Activated T-cell treated with anti-CD3 and anti-CD28 coated beads, Interleukin-2, amount 50 U/mL, for 4 hours (primary cell): ENCODE measurements around the gene LAMA1. TPM values are rescaled to one million over a fixed set of nuclear protein-coding genes. Genes with fewer than 3 reads are reported as not detected.
"Not testable (repeated sequence)": the region's sequence is repeated elsewhere in the genome, so short reads cannot be mapped to it uniquely, and the experiment has no call there.

ENCODE experiments used
- ATAC-seq, 2 donors: fragments of 200-7000 bp; cut with Tn5 transposase; one replicate each; pipeline ENCODE4 v1.10.0; 2021
- DNase-seq: peaks from one replicate; pipeline ENCODE4 v3.0.0-alpha.2; 2020
- H3K27me3 Mint-ChIP-seq: one replicate; pipeline ENCODE4 v1.8.0; 2021; ENCODE audit warnings: low read depth, mixed read lengths
- H3K36me3 Mint-ChIP-seq: one replicate; pipeline ENCODE4 v1.8.0; 2022; ENCODE audit warnings: mixed read lengths; ENCODE audit not compliant: insufficient read depth
- H3K4me1 Mint-ChIP-seq: one replicate; pipeline ENCODE4 v1.8.0; 2021; ENCODE audit warnings: low read depth, mixed read lengths
- H3K4me3 Mint-ChIP-seq: one replicate; pipeline ENCODE4 v1.8.0; 2021; ENCODE audit warnings: mild to moderate bottlenecking, moderate library complexity, mixed read lengths
- H3K9me3 Mint-ChIP-seq: one replicate; pipeline ENCODE4 v1.8.0; 2021; ENCODE audit warnings: mixed read lengths
- total RNA-seq, 3 donors: library from RNA; stranded (reverse); gene quantifications; one replicate each; pipeline ENCODE4 v1.2.1, GENCODE V29; 2021

LAMA1 gene
- total RNA-seq, result under 1 TPM; 0.05 to 0.08 (median 0.05) TPM

DNA sequence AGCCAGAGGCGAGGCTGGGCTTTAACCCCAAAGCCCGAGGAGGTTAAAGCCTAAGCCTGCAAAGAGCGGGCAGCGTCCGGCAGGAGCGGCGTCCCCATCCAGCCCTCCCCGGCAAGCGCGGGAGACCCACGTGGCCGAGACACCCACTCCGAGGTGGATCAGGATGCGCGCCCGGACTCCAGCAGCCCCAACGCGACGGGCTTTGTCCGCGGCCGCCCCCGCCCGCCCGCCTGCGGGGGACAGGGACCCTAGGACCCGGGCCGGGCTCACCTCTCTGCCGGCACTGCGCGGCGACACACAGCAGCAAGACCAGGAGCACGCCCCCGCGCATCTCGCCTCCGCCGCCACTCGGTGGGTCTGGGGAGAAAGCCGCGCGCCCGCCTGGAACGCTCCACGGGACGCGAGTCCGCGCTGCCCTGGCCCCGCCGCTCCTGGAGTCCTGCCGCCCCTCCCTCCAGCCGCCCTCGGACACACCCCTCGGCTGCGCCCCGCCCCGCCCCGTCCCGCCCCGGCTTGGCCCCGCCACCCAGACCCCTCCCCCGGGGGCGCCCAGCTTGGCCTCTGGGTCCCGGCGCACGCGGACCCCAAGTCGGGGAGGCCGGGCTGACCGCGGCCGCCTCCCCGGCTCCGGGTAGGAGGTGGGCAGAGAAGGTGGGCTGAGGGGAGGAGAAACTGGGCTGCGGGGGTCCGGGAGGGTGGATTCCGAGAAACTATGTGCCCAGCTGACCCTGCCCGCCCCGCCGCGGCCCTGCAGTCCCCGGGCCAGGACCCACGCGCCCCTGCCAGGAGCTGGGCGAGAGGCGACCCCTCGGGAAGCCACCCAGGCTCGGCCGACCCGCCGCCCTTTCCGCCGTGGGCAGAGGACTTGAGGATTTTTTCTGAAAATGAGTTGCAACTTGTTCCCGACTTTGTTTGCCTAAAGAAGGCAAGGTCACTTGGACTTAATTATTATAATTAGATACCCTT, at the start of gene LAMA1:
TSS of gene LAMA1 (minus strand) at position 408 of the 966 bp plus-strand sequence. CDS start at position 331, 77 bp downstream.
- DNase-seq (no peak), ATAC-seq (no peak)

GRCh38 chr18:7165846-7166393, 48.3 kb upstream of the LAMA1 start:
- Mint-ChIP-seq H3K4me3 (no peak overlapping the region), H3K36me3 (no peaks in the 10 kb centered on the region), H3K4me1 (no peaks in the 10 kb centered on the region), H3K27me3 (no peaks in the 10 kb centered on the region), H3K9me3 (no peaks in the 10 kb centered on the region)
- DNase-seq (no peak), ATAC-seq (no peak)

More for the DNA sequence above, at the start of gene LAMA1:
- H3K36me3 Mint-ChIP-seq, result no peaks in the 10 kb centered on the region
- peaks cover 4% of the 10 kb centered on the region for H3K9me3 Mint-ChIP-seq
- no peak within 1 kb of the TSS for H3K4me3 Mint-ChIP-seq
- H3K4me1 Mint-ChIP-seq, result peaks cover 7% of the 10 kb centered on the region
- H3K27me3 Mint-ChIP-seq, result peaks cover 30% of the 10 kb centered on the region

GRCh38 chr18:7164323-7165004, 46.9 kb upstream of the LAMA1 start:
- no peaks in the 10 kb centered on the region for H3K27me3 Mint-ChIP-seq
- no peak overlapping the region for H3K4me3 Mint-ChIP-seq
- ATAC-seq, result no peak
- H3K9me3 Mint-ChIP-seq, result no peaks in the 10 kb centered on the region
- no peaks in the 10 kb centered on the region for H3K4me1 Mint-ChIP-seq
- no peaks in the 10 kb centered on the region for H3K36me3 Mint-ChIP-seq
- DNase-seq, result no peak

DNA sequence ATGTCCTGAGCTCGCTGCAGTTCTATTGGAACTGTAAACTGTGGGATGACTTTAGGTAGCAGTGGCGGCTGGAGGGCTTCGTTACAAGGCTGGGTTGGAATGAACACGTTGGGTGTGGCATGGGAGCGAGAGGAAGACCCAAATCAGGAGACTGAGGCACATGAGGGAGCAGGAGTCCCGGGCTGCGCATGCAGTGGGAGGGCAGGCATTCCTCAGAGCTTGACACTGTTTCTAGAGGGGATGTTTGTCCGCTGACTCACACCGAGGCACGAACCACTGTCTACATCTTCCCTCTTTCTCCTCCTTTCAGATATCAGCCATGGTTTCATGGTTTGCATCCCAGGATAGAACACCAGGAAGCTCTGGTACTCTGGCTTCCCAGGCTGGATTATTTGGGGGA, 40.6 kb upstream of the LAMA1 start:
- Mint-ChIP-seq H3K4me3 (no peak overlapping the region), H3K36me3 (no peaks in the 10 kb centered on the region), H3K4me1 (no peaks in the 10 kb centered on the region), H3K9me3 (peaks cover 3% of the 10 kb centered on the region), H3K27me3 (no peaks in the 10 kb centered on the region)
- ATAC-seq, result no peak
- DNase-seq, result no peak

DNA sequence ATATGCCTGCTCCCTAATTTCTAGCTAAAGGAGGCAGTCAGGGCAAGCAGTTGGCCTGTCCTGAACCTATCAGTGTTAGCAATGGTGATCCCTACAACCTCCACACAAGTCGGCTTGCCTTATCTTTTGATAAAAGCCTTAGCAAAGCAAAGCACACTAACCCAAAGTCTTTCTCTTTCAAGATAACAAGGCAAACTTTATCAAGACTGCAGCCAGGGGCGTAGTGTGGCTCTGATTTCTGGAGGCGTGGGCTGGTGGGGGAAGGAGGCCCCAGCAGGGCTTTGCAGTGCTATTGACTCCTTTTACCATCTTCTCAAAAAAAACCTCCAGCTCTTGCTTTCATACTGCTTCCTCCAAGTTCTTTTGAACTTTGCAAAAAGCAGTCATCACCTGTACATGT, 40.2 kb upstream of the LAMA1 start:
- H3K4me3 Mint-ChIP-seq, result no peak overlapping the region
- H3K36me3 Mint-ChIP-seq, result no peaks in the 10 kb centered on the region
- H3K9me3 Mint-ChIP-seq, result peaks cover 3% of the 10 kb centered on the region
- no peaks in the 10 kb centered on the region for H3K27me3 Mint-ChIP-seq
- no peak for ATAC-seq
- H3K4me1 Mint-ChIP-seq, result no peaks in the 10 kb centered on the region
- DNase-seq, result no peak

GRCh38 chr18:7155887-7156286, 38.3 kb upstream of the LAMA1 start:
- ATAC-seq (no peak), DNase-seq (no peak)
- Mint-ChIP-seq H3K4me3 (no peak overlapping the region), H3K9me3 (peaks cover 3% of the 10 kb centered on the region), H3K4me1 (no peaks in the 10 kb centered on the region), H3K27me3 (no peaks in the 10 kb centered on the region), H3K36me3 (no peaks in the 10 kb centered on the region)

GRCh38 chr18:7155092-7155491, 37.5 kb upstream of the LAMA1 start:
- H3K4me3 Mint-ChIP-seq, result no peak overlapping the region
- no peak for ATAC-seq
- no peaks in the 10 kb centered on the region for H3K4me1 Mint-ChIP-seq
- no peak for DNase-seq
- no peaks in the 10 kb centered on the region for H3K36me3 Mint-ChIP-seq
- H3K9me3 Mint-ChIP-seq, result peaks cover 3% of the 10 kb centered on the region
- no peaks in the 10 kb centered on the region for H3K27me3 Mint-ChIP-seq

DNA sequence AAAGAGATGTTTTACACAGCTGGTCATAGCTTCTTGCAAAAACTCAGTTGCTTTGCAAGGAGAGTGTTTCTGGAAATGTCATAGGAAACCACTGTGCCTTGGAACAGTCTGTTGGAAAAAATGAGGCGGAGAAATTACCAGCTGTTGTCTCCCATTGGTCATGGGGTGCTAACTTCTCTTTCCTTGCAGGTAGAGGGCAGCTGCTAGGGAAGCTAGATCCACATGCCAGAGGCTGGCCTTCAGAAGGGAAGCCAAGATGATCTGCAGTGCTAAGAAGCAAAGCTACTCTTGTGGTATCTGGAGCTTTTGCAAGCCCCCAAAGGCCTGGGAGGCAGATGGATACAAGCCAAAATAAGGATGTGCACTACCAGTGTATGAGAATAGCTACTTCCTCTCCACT, 34.8 kb upstream of the LAMA1 start:
- Mint-ChIP-seq H3K27me3 (no peaks in the 10 kb centered on the region), H3K9me3 (peaks cover 7% of the 10 kb centered on the region), H3K4me1 (no peaks in the 10 kb centered on the region), H3K4me3 (no peak overlapping the region), H3K36me3 (no peaks in the 10 kb centered on the region)
- ATAC-seq, result no peak
- DNase-seq, result no peak

DNA sequence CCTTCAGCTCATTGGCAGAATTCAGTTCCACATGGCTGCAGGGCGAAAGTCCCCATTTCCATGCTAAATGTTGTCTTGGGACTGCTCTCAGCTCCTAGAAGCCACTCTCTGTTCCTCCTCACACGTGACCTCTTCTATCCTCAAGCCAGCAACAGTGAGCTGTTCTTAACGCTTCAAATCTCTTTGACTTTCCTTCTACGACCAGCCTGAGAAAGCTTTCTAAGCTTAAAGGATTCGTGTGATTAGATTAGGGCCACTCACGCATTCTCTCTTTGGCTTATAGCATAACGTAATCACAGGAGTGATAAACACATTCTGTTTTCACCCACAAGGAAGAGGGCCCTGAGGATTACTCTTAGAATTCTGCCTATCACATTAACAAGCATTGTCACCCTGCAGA, 29.8 kb upstream of the LAMA1 start:
- Mint-ChIP-seq H3K27me3 (no peaks in the 10 kb centered on the region), H3K4me3 (no peak overlapping the region), H3K36me3 (no peaks in the 10 kb centered on the region), H3K9me3 (peaks cover 5% of the 10 kb centered on the region), H3K4me1 (no peaks in the 10 kb centered on the region)
- ATAC-seq (no peak), DNase-seq (no peak)

GRCh38 chr18:7146067-7146466, 28.5 kb upstream of the LAMA1 start:
- no peaks in the 10 kb centered on the region for H3K27me3 Mint-ChIP-seq
- peaks cover 11% of the 10 kb centered on the region for H3K9me3 Mint-ChIP-seq
- H3K36me3 Mint-ChIP-seq, result no peaks in the 10 kb centered on the region
- DNase-seq, result no peak
- no peaks in the 10 kb centered on the region for H3K4me1 Mint-ChIP-seq
- H3K4me3 Mint-ChIP-seq, result no peak overlapping the region
- ATAC-seq, result no peak

DNA sequence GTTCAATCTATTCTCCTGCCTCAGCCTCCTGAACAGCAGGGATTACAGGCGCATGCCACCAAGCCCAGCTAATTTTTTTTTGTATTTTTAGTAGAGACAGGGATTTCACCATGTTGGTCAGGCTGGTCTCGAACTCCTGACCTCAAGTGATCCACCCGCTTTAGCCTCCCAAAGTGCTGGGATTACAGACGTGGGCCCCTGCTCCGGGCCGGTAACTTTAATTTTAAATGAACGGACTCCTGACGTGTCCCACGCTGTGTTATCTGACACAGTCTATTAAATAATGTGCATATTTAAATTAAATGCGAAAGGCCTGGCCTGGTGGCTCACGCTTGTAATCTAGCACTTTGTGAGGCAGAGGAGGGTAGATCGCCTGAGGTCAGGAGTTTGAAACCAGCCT, 27.3 kb upstream of the LAMA1 start:
- DNase-seq, ATAC-seq, H3K27me3 Mint-ChIP-seq, H3K4me3 Mint-ChIP-seq, H3K4me1 Mint-ChIP-seq, H3K36me3 Mint-ChIP-seq: not testable (repeated sequence)
- H3K9me3 Mint-ChIP-seq, result peaks cover 14% of the 10 kb centered on the region

GRCh38 chr18:7141287-7141686, 23.7 kb upstream of the LAMA1 start:
- H3K4me1 Mint-ChIP-seq, result no peaks in the 10 kb centered on the region
- ATAC-seq (no peak), DNase-seq (no peak)
- H3K36me3 Mint-ChIP-seq, result no peaks in the 10 kb centered on the region
- H3K4me3 Mint-ChIP-seq, result no peak overlapping the region
- no peaks in the 10 kb centered on the region for H3K27me3 Mint-ChIP-seq
- peaks cover 11% of the 10 kb centered on the region for H3K9me3 Mint-ChIP-seq

DNA sequence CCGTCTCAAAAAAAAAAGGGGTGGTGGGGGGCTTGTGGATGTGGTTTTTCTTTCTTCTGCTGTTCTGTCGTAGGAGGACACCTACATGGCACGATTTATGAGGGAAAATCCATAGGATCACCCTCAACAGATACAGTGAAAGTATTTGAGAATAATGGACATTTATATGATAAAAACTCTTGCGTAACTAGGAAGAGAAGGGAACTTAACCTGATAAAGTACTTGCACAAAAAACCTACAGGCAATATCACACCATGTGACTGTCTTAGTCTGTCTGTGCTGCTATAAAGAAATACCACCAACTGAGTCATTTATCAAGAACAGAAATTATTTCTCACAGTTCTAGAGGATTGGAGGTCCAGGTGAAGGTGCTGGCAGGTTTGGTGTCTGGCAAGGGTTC, 21.8 kb upstream of the LAMA1 start:
- no peaks in the 10 kb centered on the region for H3K4me1 Mint-ChIP-seq
- H3K27me3 Mint-ChIP-seq, result no peaks in the 10 kb centered on the region
- H3K36me3 Mint-ChIP-seq, result no peaks in the 10 kb centered on the region
- no peak overlapping the region for H3K4me3 Mint-ChIP-seq
- no peak for DNase-seq
- ATAC-seq, result no peak
- peaks cover 11% of the 10 kb centered on the region for H3K9me3 Mint-ChIP-seq

DNA sequence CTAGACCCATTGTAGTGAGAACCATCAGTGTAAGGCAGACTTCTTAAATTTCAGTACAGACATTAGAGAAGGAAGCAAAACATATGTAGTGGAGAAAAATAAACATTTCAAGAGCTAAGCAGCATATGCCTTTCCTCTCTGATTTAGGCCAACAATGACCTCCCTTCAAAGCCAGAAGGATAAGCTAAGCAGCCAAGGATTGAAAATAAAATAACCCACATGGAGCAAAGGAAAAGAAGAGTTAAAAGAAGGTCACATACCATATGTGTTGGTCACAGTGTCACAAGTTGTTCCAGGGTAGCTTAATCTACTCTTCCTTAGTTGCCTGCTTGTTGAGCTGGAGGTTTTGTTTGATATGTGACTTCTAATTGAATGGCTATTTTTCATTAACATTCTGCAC, 15.6 kb upstream of the LAMA1 start:
- DNase-seq, result no peak
- no peak for ATAC-seq
- Mint-ChIP-seq H3K4me1 (no peaks in the 10 kb centered on the region), H3K27me3 (no peaks in the 10 kb centered on the region), H3K4me3 (no peak overlapping the region), H3K36me3 (no peaks in the 10 kb centered on the region), H3K9me3 (no peaks in the 10 kb centered on the region)
